Loucy (cell line): ENCODE data around the gene ATOH8.

Experiments
- H2AFZ ChIP-seq: fragments of 200-600 bp; sonication (generic); 2 replicates; pipeline ENCODE4 v1.6.0; 2016; ENCODE audit warnings: antibody characterized with exemption, mild to moderate bottlenecking, low read length, moderate library complexity
- H3F3A ChIP-seq: fragments of 200-600 bp; 2 replicates; pipeline ENCODE4 v1.6.0; 2016; ENCODE audit warnings: antibody characterized with exemption, low read depth, mild to moderate bottlenecking
- H3K27me3 ChIP-seq: fragments of 200-600 bp; sonication (generic); 2 replicates; pipeline ENCODE4 v1.6.1; 2014; ENCODE audit warnings: low read length, mild to moderate bottlenecking; ENCODE audit not compliant: insufficient read depth, poor library complexity, severe bottlenecking
- H3K36me3 ChIP-seq: fragments of 200-600 bp; sonication (generic); 2 replicates; pipeline ENCODE4 v1.6.1; 2016; ENCODE audit warnings: low read length; ENCODE audit not compliant: insufficient read depth
- H3K4me1 ChIP-seq: fragments of 200-600 bp; sonication (generic); 2 replicates; pipeline ENCODE4 v1.5.1; 2014; ENCODE audit warnings: low read length, mild to moderate bottlenecking; ENCODE audit not compliant: insufficient read depth, poor library complexity, severe bottlenecking
- H3K4me2 ChIP-seq: fragments of 200-600 bp; sonication (generic); 2 replicates; pipeline ENCODE4 v1.6.0; 2014; ENCODE audit warnings: antibody characterized with exemption, low read length, low read depth, mild to moderate bottlenecking; ENCODE audit not compliant: poor library complexity, severe bottlenecking
- H3K4me3 ChIP-seq: fragments of 200-600 bp; sonication (generic); 2 replicates; pipeline ENCODE4 v1.5.1; 2014; ENCODE audit warnings: low read length, mild to moderate bottlenecking, mixed read lengths; ENCODE audit not compliant: poor library complexity, severe bottlenecking
- H3K79me2 ChIP-seq: fragments of 200-600 bp; sonication (generic); 2 replicates; pipeline ENCODE4 v1.6.1; 2014; ENCODE audit warnings: low read length; ENCODE audit not compliant: insufficient read depth
- H3K9ac ChIP-seq: fragments of 200-600 bp; sonication (generic); 2 replicates; pipeline ENCODE4 v1.6.0; 2014; ENCODE audit warnings: mild to moderate bottlenecking, low read depth, low read length, moderate library complexity; ENCODE audit not compliant: poor library complexity, severe bottlenecking
- H3K9me2 ChIP-seq: fragments of 200-600 bp; sonication (generic); replicated peaks from 2 replicates; pipeline ENCODE4 v1.6.1; 2016; ENCODE audit warnings: low read depth, low read length, mixed read lengths
- H3K9me3 ChIP-seq: fragments of 200-600 bp; sonication (generic); 2 replicates; pipeline ENCODE4 v1.6.1; 2014; ENCODE audit warnings: mild to moderate bottlenecking, antibody characterized with exemption, low read length, low read depth; ENCODE audit not compliant: insufficient read depth
- H4K20me1 ChIP-seq: fragments of 200-600 bp; sonication (generic); 2 replicates; pipeline ENCODE4 v1.6.0; 2014; ENCODE audit warnings: antibody characterized with exemption, low read length, mild to moderate bottlenecking; ENCODE audit not compliant: insufficient read depth, poor library complexity, severe bottlenecking
- CTCF ChIP-seq: fragments of 200-600 bp; sonication (generic); conservative IDR thresholded peaks from 2 replicates; pipeline ENCODE4 v1.5.1; 2014; ENCODE audit warnings: mild to moderate bottlenecking, antibody characterized with exemption, low read length
- EZH2phosphoT487 ChIP-seq: fragments of 200-600 bp; IDR thresholded peaks from 2 replicates; pipeline ENCODE4 v1.6.1; 2018; ENCODE audit warnings: antibody characterized with exemption, mild to moderate bottlenecking, moderate library complexity, borderline replicate concordance

The ATOH8 gene

GRCh38 chr2:85737961-85738360 is 15.8 kb upstream of the ATOH8 start:
- no peak overlapping the region for H3K4me3 ChIP-seq
- no peaks in the 10 kb centered on the region for H3K4me1 ChIP-seq
- H3K9me2 ChIP-seq = no peaks in the 10 kb centered on the region
- no peaks in the 10 kb centered on the region for H4K20me1 ChIP-seq
- no peak overlapping the region for H3K4me2 ChIP-seq
- H3K9me3 ChIP-seq = no peaks in the 10 kb centered on the region
- H3K9ac ChIP-seq = no peak overlapping the region
- H3F3A ChIP-seq = no peaks in the 10 kb centered on the region
- no peaks in the 10 kb centered on the region for H3K36me3 ChIP-seq
- H3K79me2 ChIP-seq = no peaks in the 10 kb centered on the region
- H3K27me3 ChIP-seq = peaks cover 3% of the 10 kb centered on the region
- TF ChIP-seq CTCF = no peak
- no peak for TF ChIP-seq EZH2phosphoT487
- H2AFZ ChIP-seq = no peak overlapping the region

DNA sequence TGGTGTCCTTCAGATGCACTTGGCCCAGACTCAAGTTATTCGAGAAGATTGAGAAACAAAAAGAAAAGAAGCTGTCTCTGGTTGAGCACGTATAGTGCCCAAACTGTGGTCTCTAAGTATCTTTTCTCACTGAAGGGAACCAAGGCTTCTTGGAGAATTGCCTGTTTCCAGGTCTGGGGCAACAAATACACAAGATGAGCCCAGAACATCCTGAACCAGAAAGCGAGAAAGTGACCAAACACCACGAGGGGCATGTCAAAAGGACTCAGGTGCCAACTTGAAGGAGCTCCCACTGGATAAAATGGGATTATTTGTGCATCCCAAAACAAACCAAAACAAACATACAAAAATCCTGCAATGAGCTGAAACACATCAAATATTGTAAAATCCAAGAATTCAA is 13.6 kb upstream of the ATOH8 start:
- TF ChIP-seq EZH2phosphoT487 (no peak), CTCF (no peak)
- no peaks in the 10 kb centered on the region for H3K9me3 ChIP-seq

DNA sequence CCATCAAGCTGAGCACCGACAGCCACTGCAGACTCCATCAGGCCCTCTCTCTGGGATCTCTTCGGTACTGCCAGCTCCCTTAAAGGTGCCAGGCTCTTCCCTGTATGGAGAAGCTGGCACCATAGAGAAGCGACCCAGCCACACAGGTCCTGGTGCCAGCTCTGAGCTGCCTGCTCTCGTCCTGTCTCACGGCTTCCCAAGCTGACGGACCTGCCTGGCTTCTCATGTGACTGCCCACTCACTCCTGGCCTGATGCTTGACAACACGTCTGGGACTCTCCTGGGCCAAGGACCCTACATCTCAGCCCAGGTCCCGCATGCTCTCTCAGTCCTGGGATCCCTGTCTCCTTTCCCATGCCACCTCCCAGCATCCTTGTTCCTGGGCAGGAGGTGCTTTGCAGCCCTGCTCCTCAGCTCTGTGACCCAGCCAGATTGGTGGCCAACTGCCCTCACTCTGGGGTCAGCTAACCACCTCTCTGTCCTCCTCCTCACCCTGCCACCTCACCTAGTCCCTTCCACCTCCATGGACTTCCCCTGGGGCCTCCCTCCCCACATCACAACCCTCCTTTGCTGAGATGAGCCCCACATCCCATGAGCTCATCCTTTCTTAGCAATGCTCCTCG is 12.5 kb upstream of the ATOH8 start:
- no peaks in the 10 kb centered on the region for H3K79me2 ChIP-seq
- no peaks in the 10 kb centered on the region for H3K9me3 ChIP-seq
- H3K9me2 ChIP-seq = no peaks in the 10 kb centered on the region
- H4K20me1 ChIP-seq = no peaks in the 10 kb centered on the region
- no peaks in the 10 kb centered on the region for H3F3A ChIP-seq
- no peak overlapping the region for H3K4me3 ChIP-seq
- peaks cover 3% of the 10 kb centered on the region for H3K27me3 ChIP-seq
- H3K4me1 ChIP-seq = no peaks in the 10 kb centered on the region
- no peak overlapping the region for H2AFZ ChIP-seq
- H3K4me2 ChIP-seq = no peak overlapping the region
- no peak for TF ChIP-seq CTCF
- no peak for TF ChIP-seq EZH2phosphoT487
- H3K36me3 ChIP-seq = no peaks in the 10 kb centered on the region
- no peak overlapping the region for H3K9ac ChIP-seq

More for the DNA sequence above, 13.6 kb upstream of the ATOH8 start:
- Histone ChIP-seq H2AFZ (no peak overlapping the region), H3K9me2 (no peaks in the 10 kb centered on the region), H3K36me3 (no peaks in the 10 kb centered on the region), H3F3A (no peaks in the 10 kb centered on the region), H3K4me3 (no peak overlapping the region), H4K20me1 (no peaks in the 10 kb centered on the region), H3K9ac (no peak overlapping the region), H3K79me2 (no peaks in the 10 kb centered on the region), H3K4me1 (no peaks in the 10 kb centered on the region), H3K27me3 (peaks cover 3% of the 10 kb centered on the region), H3K4me2 (no peak overlapping the region)
